HL-60 (cell line): ENCODE data around the gene TARDBP.

Experiments
- GABPA ChIP-seq: IDR thresholded peaks from 2 replicates; pipeline ENCODE4 v1.6.1; 2012; ENCODE audit warnings: low read depth
- POLR2AphosphoS5 ChIP-seq: IDR thresholded peaks from 2 replicates; pipeline ENCODE4 v1.6.1; 2012; ENCODE audit warnings: low read depth
- TF ChIP-seq, protein P1 (sequence below): IDR thresholded peaks from one replicate; pipeline ENCODE4 v1.5.1; 2011; ENCODE audit warnings: low read length, control low read depth, inconsistent platforms; ENCODE audit not compliant: insufficient read depth

DNA sequence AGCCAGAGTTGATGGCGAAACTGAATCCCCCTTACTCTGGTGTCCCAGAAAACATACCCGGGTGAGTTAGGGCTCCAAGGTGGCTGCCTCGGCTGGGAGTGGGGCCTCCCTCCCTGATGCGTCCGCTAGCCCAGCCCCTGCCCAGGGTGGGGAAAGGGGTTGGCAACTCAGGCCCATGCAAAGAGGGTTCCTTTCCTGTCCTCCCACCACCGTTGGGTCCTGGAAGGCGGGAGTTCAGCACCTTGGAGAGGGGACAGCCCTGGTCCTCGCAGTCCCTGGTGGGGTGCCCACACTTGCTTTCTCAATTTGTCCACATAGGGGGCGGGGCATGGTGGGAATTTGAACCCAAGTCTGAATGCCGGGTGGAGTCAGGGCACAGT, 41.3 kb downstream of the TARDBP start:
- TF ChIP-seq, protein P1, sequence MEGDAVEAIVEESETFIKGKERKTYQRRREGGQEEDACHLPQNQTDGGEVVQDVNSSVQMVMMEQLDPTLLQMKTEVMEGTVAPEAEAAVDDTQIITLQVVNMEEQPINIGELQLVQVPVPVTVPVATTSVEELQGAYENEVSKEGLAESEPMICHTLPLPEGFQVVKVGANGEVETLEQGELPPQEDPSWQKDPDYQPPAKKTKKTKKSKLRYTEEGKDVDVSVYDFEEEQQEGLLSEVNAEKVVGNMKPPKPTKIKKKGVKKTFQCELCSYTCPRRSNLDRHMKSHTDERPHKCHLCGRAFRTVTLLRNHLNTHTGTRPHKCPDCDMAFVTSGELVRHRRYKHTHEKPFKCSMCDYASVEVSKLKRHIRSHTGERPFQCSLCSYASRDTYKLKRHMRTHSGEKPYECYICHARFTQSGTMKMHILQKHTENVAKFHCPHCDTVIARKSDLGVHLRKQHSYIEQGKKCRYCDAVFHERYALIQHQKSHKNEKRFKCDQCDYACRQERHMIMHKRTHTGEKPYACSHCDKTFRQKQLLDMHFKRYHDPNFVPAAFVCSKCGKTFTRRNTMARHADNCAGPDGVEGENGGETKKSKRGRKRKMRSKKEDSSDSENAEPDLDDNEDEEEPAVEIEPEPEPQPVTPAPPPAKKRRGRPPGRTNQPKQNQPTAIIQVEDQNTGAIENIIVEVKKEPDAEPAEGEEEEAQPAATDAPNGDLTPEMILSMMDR: no peak
- TF ChIP-seq POLR2AphosphoS5 (peak; percentile 13; the same call in 1 of the 2 replicates), GABPA (no peak)
